Stimulated activated CD8-positive, alpha-beta memory T cell treated with anti-CD3 and anti-CD28 coated beads, Interleukin-4, amount 100 ng/mL, for 48 hours (primary cell): ENCODE measurements around the gene MUC5AC.

Source experiments
- DNase-seq: peaks from one replicate; pipeline ENCODE4 v3.0.0-alpha.2; 2020

The MUC5AC gene

DNA sequence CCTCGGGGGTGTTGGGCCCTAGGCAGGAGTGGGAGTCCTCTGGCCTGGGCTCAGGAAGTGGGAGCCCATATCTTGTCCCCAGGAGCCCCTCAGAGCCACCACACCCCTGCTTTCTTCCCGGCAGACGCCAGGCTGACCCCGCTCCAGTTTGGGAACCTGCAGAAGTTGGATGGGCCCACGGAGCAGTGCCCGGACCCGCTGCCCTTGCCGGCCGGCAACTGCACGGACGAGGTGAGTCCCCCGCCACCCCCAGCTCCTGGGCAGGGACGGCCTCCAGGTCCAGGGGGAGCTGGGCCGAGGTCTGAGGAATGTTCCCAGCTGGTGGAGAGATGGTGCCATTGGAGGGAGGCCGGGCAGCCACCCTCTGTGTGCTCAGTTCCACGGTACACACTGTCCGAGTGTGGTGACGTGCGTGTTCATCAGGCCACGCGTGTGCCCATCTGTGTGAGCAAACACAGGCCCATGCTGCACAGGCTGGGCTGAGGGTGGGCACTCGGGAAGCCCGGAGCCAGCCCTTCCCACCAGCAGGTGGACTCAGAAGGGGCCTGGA, 69.9 kb downstream of the MUC5AC start:
- DNase-seq, result no peak

DNA sequence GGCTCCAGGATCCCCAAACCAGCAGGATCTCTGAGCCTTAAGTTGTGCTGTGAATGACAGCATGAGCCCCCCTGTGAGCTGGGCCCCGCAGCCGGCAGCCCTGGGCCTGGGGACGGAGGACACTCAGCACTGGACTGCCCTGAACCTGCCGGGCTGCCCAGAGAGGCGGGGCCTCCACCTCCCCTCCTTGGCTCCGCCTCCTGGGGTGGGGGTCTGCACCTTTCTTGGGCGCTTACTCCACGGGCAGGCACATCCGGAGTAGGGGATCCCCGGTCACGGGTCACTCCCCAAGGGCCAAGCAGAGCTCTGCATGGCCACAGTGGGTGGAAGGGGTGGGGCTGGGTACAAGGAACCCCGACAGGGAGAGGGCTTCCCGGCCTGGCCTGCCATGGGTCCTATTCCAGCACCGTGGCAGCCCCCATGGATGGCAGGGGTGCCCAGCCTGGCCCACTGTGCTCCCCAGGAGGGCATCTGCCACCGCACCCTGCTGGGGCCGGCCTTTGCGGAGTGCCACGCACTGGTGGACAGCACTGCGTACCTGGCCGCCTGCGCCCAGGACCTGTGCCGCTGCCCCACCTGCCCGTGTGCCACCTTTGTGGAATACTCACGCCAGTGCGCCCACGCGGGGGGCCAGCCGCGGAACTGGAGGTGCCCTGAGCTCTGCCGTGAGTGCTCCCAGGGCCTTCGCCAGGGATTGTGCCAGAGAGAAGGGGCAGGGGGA, 70.5 kb downstream of the MUC5AC start:
- DNase-seq, result no peak

DNA sequence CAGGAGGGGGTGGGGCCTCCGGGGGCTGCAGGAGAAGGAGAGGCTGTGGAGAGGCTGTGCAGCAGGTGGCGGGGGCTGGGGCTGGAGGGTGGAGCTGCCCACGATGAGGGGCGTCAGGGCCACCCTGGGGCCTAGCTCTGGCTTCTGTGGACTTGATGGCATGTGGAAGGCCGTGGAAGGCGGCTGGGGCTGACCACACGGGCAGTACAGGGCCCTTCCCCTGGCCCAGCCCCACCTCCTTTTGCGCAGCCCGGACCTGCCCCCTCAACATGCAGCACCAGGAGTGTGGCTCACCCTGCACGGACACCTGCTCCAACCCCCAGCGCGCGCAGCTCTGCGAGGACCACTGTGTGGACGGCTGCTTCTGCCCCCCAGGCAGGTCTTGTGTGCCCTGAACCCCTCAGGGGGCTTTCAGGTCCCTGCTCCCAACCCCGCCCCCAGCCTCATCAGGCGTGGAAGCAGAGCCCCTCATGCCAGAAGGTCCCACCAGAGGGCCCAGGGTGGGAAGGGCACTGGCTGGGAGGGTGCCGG, 71.2 kb downstream of the MUC5AC start:
- no peak for DNase-seq

GRCh38 chr11:1229471-1230120, 71.8 kb downstream of the MUC5AC start:
- DNase-seq, result no peak

- DNase-seq, result no peak
These were observed 72.3 kb downstream of the MUC5AC start for GRCh38 chr11:1230121-1230455.

GRCh38 chr11:1230456-1231395, 73.0 kb downstream of the MUC5AC start:
- DNase-seq, result no peak

DNA sequence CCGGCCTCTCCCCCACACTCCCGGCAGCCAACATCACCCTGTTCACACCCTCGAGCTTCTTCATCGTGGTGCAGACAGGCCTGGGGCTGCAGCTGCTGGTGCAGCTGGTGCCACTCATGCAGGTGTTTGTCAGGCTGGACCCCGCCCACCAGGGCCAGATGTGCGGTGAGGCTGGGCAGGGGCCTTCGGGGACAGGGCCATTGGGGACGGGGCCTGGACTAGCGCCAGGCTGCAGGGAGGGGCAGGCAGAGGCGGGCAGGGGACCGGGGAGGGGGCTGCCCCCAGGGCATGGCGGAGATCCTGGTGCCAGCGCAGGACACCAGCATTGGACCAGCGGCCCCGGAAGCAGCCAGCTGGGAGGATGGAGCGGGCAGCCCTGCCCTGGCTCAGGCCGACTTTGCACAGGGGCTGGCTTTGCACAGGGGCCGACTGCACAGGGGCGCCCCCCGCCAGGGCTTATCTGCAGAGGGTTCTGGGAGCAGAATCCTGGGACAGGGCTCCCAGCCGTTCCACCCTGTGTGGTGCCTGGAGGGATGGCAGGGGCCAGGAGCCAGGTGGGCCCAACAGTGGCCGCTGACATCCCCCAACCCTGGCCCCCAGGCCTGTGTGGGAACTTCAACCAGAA, 73.8 kb downstream of the MUC5AC start:
- DNase-seq, result no peak

DNA sequence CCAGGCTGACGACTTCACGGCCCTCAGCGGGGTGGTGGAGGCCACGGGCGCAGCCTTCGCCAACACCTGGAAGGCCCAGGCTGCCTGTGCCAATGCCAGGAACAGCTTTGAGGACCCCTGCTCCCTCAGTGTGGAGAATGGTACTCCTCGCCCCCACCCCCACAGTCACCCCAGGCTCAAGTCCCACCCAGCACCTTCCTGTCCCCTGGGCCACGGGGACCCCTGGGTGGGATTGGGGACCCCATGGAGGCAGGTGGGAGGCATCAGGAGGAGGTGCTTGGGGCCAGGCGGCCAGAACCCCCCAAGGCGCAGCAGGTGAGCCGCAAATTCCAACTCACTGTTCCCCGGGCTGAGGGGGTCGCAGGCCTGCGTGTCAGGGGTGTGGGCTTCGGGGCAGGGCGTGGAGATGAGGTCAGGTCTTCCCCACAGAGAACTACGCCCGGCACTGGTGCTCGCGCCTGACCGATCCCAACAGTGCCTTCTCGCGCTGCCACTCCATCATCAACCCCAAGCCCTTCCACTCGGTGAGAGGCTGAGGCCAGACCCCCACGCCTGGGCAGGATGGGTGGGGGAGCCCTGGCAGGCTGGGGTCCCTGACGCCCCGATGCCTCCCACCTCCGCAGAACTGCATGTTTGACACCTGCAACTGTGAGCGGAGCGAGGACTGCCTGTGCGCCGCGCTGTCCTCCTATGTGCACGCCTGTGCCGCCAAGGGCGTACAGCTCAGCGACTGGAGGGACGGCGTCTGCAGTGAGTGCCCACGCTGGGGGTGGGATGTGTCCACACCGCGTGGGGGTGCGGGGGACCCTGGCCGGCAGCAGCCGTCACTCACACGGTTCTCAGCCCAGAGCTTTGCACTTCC, 74.5 kb downstream of the MUC5AC start:
- no peak for DNase-seq

DNA sequence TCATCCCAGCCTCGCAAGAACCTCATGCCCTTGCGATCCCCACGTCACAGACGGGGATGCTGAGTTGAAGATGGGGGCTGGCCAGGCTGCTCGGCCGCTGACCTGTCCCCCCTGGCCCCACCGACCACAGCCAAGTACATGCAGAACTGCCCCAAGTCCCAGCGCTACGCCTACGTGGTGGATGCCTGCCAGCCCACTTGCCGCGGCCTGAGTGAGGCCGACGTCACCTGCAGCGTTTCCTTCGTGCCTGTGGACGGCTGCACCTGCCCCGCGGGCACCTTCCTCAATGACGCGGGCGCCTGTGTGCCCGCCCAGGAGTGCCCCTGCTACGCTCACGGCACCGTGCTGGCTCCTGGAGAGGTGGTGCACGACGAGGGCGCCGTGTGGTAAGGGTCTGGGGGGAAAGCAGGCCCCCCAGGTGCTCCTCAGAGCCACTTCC, 75.1 kb downstream of the MUC5AC start:
- DNase-seq, result no peak

DNA sequence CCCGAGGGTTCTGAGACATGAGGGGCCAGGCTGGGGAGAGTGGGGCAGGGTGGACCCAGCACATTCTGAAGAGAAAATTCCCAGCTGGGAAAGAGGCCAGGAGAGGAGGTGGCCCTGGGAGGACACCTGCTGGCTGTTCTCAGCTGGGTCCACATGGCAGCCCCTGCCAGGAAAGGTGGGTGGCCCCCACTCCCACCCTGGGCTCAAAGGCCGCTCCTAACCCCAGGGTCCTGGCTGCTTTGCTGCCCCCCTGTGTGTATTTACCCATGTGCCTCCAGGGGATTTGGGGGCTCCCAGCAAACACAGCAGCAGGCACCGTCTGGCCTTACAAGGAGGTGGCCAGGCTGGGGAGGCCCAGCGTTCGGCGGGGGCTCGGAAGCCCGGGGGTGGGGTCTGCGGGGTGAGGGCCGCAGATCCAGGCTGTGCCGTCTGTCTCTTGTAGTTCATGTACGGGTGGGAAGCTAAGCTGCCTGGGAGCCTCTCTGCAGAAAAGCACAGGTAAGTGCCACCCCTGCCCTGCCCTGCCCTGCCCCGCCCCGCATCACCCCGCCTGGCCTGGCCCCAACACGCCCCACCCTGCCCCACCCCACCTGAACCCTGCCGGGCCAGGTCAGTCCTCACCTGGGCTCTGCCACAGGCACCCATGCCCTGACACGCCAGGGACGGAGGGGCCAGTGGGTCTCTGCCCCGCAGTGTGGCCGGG, 75.7 kb downstream of the MUC5AC start:
- no peak for DNase-seq

GRCh38 chr11:1234054-1234720, 76.4 kb downstream of the MUC5AC start:
- DNase-seq, result no peak

GRCh38 chr11:1234771-1235305, 77.1 kb downstream of the MUC5AC start:
- no peak for DNase-seq

- no peak for DNase-seq
These were observed 77.7 kb downstream of the MUC5AC start for GRCh38 chr11:1235306-1235900.

- no peak for DNase-seq
These were observed 78.2 kb downstream of the MUC5AC start for GRCh38 chr11:1235901-1236315.

DNA sequence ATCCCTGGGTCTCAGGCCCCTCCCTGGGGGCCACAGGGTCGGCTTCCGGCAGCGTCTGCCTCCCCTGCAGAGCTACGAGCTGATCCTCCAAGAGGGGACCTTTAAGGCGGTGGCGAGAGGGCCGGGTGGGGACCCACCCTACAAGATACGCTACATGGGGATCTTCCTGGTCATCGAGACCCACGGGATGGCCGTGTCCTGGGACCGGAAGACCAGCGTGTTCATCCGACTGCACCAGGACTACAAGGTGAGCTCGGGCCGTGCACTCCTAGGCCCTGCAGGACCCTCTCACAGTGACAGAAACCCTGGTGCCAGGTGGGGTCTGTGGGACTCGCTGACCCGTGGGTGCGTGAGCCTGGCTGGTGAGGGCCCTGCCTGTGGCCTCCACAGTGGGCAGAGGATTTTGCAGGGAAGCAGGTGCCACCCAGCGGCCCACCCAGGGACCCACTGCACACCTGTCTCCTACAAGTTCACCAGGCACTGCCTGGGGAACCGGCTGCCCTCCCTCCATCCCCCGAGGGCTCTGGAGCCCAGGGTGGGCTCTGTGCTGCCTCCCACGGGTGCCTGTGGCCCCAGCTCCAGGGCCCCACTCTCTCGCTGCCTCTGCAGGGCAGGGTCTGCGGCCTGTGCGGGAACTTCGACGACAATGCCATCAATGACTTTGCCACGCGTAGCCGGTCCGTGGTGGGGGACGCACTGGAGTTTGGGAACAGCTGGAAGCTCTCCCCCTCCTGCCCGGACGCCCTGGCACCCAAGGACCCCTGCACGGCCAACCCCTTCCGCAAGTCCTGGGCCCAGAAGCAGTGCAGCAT, 78.8 kb downstream of the MUC5AC start:
- DNase-seq, result no peak

DNA sequence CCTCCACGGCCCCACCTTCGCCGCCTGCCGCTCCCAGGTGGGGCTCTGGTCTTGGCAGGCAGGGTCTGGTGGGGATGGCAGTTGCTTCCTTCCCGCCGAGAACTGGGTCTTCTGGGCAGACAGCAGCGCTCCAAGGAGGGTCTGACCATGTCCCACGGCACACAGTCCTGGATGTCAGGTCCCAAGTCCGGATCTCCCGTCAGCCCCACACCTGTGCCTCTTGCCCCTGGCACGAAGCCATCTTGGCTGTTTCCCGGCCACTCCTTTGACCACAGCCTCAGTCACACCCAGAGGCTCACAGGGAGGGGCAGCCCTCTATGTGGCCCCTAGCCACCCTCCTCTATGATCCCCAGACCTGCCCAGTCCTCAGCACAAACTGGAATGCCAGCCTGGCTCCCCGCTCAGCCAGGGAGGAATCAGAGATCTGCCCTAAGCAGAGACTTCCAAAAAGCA, 79.4 kb downstream of the MUC5AC start:
- no peak for DNase-seq

DNA sequence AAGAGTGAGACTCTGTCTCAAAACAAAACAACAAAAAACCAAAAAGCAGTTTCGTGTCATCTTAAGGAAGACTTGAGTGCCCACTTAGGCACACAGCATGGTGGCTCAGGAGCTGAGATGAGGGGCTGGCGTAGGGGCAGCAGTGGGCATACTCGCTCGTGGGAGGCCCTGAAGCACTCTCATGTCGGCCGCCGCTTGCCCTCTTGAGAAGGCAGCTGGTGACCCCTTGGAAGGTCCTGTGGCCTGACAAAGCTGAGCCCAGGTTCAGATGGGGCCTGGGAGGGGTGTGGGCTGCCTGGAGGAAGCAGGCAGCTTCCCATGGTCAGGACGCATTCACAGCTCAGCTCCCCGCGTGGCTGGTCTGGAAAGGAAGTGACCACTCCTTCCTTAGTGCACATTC, 80.1 kb downstream of the MUC5AC start:
- DNase-seq, result no peak

- no peak for DNase-seq
These were observed 81.2 kb downstream of the MUC5AC start for GRCh38 chr11:1238767-1239595.
